SU-DHL-6 (cell line): Measurements from ENCODE around the gene MLN.

Experiments
- H2AFZ ChIP-seq: fragments of 200-600 bp; sonication (generic); 2 replicates; pipeline ENCODE4 v1.6.1; 2014; ENCODE audit warnings: low read depth, mild to moderate bottlenecking, moderate library complexity, mixed read lengths, antibody characterized with exemption, low read length; ENCODE audit not compliant: severe bottlenecking
- H3F3A ChIP-seq: fragments of 200-600 bp; shearing (Covaris generic); 2 replicates; pipeline ENCODE4 v1.6.0; 2016; ENCODE audit warnings: antibody characterized with exemption, mild to moderate bottlenecking; ENCODE audit not compliant: insufficient read depth
- H3K27ac ChIP-seq: fragments of 200-600 bp; sonication (generic); 2 replicates; pipeline ENCODE4 v1.5.1; 2016; ENCODE audit warnings: low read depth, mild to moderate bottlenecking, low read length, moderate library complexity, mixed read lengths
- H3K27me3 ChIP-seq: fragments of 200-600 bp; sonication (generic), shearing (Covaris generic); 2 replicates; pipeline ENCODE4 v1.6.0; 2014; ENCODE audit warnings: mild to moderate bottlenecking, low read length
- H3K36me3 ChIP-seq: fragments of 200-600 bp; sonication (generic); 2 replicates; pipeline ENCODE4 v1.6.1; 2014; ENCODE audit warnings: mild to moderate bottlenecking, low read length, mixed read lengths
- H3K4me2 ChIP-seq: fragments of 300-600, 200-600 bp; shearing (Covaris generic), sonication (generic); 2 replicates; pipeline ENCODE4 v1.6.0; 2014; ENCODE audit warnings: low read length, low read depth, mild to moderate bottlenecking; ENCODE audit not compliant: poor library complexity, severe bottlenecking
- H3K4me3 ChIP-seq: fragments of 200-600 bp; sonication (generic); 2 replicates; pipeline ENCODE4 v1.5.1; 2014; ENCODE audit warnings: antibody characterized with exemption, low read length, mild to moderate bottlenecking, mixed read lengths; ENCODE audit not compliant: insufficient read depth, poor library complexity, severe bottlenecking
- H3K79me2 ChIP-seq: fragments of 200-600 bp; sonication (generic); 2 replicates; pipeline ENCODE4 v1.6.1; 2014; ENCODE audit warnings: mild to moderate bottlenecking, low read length, moderate library complexity; ENCODE audit not compliant: insufficient read depth
- H3K9ac ChIP-seq: fragments of 200-600 bp; sonication (generic); 2 replicates; pipeline ENCODE4 v1.7.0; 2014; ENCODE audit warnings: mild to moderate bottlenecking, low read length
- H3K9me2 ChIP-seq: fragments of 200-600 bp; sonication (generic); replicated peaks from 2 replicates; pipeline ENCODE4 v1.6.1; 2014; ENCODE audit warnings: low read length; ENCODE audit not compliant: insufficient read depth
- H3K9me3 ChIP-seq: fragments of 200-600 bp; sonication (generic); 2 replicates; pipeline ENCODE4 v1.6.1; 2014; ENCODE audit warnings: low read length, mixed read lengths; ENCODE audit not compliant: insufficient read depth
- H4K20me1 ChIP-seq: fragments of 200-600 bp; sonication (generic); 2 replicates; pipeline ENCODE4 v1.6.1; 2014; ENCODE audit warnings: low read depth, mild to moderate bottlenecking, antibody characterized with exemption, low read length, moderate library complexity, mixed read lengths
- EZH2phosphoT487 ChIP-seq: fragments of 200-600 bp; sonication (generic), shearing (Covaris generic); conservative IDR thresholded peaks from 2 replicates; pipeline ENCODE4 v1.6.1; 2018; ENCODE audit warnings: mild to moderate bottlenecking, antibody characterized with exemption, low read length, moderate library complexity, mixed read lengths
- TF ChIP-seq, protein P1 (sequence below): fragments of 200-600 bp; sonication (generic); IDR thresholded peaks from one replicate; pipeline ENCODE4 v1.5.1; 2017; ENCODE audit warnings: antibody characterized with exemption, mild to moderate bottlenecking, low read length, moderate library complexity; ENCODE audit not compliant: insufficient read depth, poor library complexity, severe bottlenecking

The MLN gene

DNA sequence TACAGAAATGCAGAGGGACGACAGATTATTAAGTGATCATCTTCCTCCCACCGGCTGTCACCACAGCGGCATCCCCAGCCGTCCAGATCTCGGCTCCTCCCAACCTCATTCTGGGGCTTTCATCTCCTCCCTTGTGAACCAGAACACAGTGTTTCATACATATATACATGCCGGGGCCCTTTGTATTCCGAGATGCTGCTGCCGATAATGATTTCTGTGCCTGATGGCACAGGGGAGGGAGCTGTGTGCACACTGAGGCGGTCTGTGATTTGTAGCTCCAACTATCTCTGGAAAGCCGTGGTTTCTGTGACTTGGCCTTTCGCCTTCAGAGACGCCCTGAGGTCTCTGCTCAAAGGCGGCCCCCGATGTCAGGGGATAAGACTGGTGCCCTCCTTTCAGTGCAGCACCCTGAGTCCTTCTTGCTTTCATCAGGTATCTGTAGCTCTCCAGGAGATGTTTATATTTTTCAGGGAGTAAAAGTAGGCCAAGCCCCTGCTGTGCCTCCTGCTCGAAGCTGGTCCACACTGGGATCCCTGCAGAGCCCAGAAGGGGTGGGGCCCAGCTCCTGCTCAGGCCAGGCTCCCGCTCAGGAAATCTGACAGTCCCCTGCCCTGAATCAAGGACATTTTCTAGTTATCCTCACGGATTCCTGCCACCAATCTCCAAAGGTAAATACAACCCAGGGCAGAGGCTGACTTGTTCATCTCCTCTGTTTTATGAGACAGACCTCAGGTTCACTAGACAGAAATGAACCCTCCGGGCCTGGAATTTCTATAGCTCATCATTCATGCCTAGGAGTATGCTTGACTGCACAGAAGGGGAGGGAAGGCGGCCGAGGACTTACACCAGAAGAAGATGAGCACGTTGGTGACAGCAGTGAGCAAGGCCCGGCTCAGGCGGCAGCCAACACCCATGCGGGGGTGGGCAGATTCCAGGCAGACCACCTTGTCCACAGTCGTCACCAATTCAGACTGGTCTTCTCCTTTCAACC is 26.1 kb downstream of the MLN start:
- H3K4me3 ChIP-seq = no peak overlapping the region
- H3K9ac ChIP-seq = no peak overlapping the region
- H3K9me3 ChIP-seq = no peaks in the 10 kb centered on the region
- no peaks in the 10 kb centered on the region for H3K79me2 ChIP-seq
- no peak overlapping the region for H3K4me2 ChIP-seq
- no peaks in the 10 kb centered on the region for H4K20me1 ChIP-seq
- H3K9me2 ChIP-seq = no peaks in the 10 kb centered on the region
- H2AFZ ChIP-seq = no peak overlapping the region
- no peaks in the 10 kb centered on the region for H3F3A ChIP-seq
- TF ChIP-seq, protein P1, sequence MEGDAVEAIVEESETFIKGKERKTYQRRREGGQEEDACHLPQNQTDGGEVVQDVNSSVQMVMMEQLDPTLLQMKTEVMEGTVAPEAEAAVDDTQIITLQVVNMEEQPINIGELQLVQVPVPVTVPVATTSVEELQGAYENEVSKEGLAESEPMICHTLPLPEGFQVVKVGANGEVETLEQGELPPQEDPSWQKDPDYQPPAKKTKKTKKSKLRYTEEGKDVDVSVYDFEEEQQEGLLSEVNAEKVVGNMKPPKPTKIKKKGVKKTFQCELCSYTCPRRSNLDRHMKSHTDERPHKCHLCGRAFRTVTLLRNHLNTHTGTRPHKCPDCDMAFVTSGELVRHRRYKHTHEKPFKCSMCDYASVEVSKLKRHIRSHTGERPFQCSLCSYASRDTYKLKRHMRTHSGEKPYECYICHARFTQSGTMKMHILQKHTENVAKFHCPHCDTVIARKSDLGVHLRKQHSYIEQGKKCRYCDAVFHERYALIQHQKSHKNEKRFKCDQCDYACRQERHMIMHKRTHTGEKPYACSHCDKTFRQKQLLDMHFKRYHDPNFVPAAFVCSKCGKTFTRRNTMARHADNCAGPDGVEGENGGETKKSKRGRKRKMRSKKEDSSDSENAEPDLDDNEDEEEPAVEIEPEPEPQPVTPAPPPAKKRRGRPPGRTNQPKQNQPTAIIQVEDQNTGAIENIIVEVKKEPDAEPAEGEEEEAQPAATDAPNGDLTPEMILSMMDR = no peak
- no peak for TF ChIP-seq EZH2phosphoT487
- no peak overlapping the region for H3K27ac ChIP-seq
- no peaks in the 10 kb centered on the region for H3K27me3 ChIP-seq
- no peaks in the 10 kb centered on the region; the same call in 1 of the 2 replicates for H3K36me3 ChIP-seq

GRCh38 chr6:33776764-33777163 is 27.0 kb downstream of the MLN start:
- no peaks in the 10 kb centered on the region for H3F3A ChIP-seq
- H2AFZ ChIP-seq = no peak overlapping the region
- no peaks in the 10 kb centered on the region; the same call in 1 of the 2 replicates for H3K36me3 ChIP-seq
- H3K9ac ChIP-seq = no peak overlapping the region
- no peak overlapping the region for H3K4me2 ChIP-seq
- TF ChIP-seq, protein P1 = no peak
- TF ChIP-seq EZH2phosphoT487 = no peak
- H3K4me3 ChIP-seq = no peak overlapping the region
- H3K9me2 ChIP-seq = no peaks in the 10 kb centered on the region
- H3K27me3 ChIP-seq = no peaks in the 10 kb centered on the region
- no peaks in the 10 kb centered on the region for H3K79me2 ChIP-seq
- no peak overlapping the region for H3K27ac ChIP-seq
- H4K20me1 ChIP-seq = no peaks in the 10 kb centered on the region
- no peaks in the 10 kb centered on the region for H3K9me3 ChIP-seq

GRCh38 chr6:33776186-33776585 is 27.6 kb downstream of the MLN start:
- Histone ChIP-seq H3K4me3 (no peak overlapping the region), H3K27me3 (no peaks in the 10 kb centered on the region), H4K20me1 (no peaks in the 10 kb centered on the region), H3K9ac (no peak overlapping the region), H3K79me2 (no peaks in the 10 kb centered on the region), H3K9me2 (no peaks in the 10 kb centered on the region), H3K36me3 (no peaks in the 10 kb centered on the region; the same call in 1 of the 2 replicates), H3F3A (no peaks in the 10 kb centered on the region), H3K4me2 (no peak overlapping the region), H2AFZ (no peak overlapping the region), H3K27ac (no peak overlapping the region), H3K9me3 (no peaks in the 10 kb centered on the region)
- TF ChIP-seq EZH2phosphoT487 = no peak
- TF ChIP-seq, protein P1 = no peak
